HTERT RPE-1 (cell line): ENCODE measurements around the gene BID.

Experiments used
- in situ Hi-C: fragments of 300-500 bp; cut with MboI; formaldehyde crosslinking; loops from 4 replicates; pipeline ENCODE4 v1.14.3; 2020; ENCODE audit warnings: low sequenced_read_pairs

BID gene

GRCh38 chr22:17784776-17785175 lies 10.5 kb upstream of the BID start:
- in situ Hi-C loops = no loop called here

- in situ Hi-C loops = no loop called here
Measured at GRCh38 chr22:17783773-17784480, 9.7 kb upstream of the BID start.

GRCh38 chr22:17783312-17783711 lies 9.0 kb upstream of the BID start:
- in situ Hi-C loops = no loop called here

GRCh38 chr22:17782621-17783020 lies 8.4 kb upstream of the BID start:
- in situ Hi-C loops = no loop called here

GRCh38 chr22:17782158-17782557 lies 7.9 kb upstream of the BID start:
- in situ Hi-C loops = no loop called here

- in situ Hi-C loops = no loop called here
Measured at GRCh38 chr22:17781319-17782031, 7.2 kb upstream of the BID start.

- in situ Hi-C loops = no loop called here
Measured at GRCh38 chr22:17780741-17781318, 6.6 kb upstream of the BID start.

- in situ Hi-C loops = no loop called here
Measured at GRCh38 chr22:17780116-17780740, 6.0 kb upstream of the BID start.

- in situ Hi-C loops = no loop called here
Measured at GRCh38 chr22:17779286-17780115, 5.2 kb upstream of the BID start.

GRCh38 chr22:17778412-17778976 lies 4.2 kb upstream of the BID start:
- in situ Hi-C loops = no loop called here

GRCh38 chr22:17777717-17778044 lies 3.4 kb upstream of the BID start:
- in situ Hi-C loops = no loop called here

GRCh38 chr22:17777005-17777716 lies 2.9 kb upstream of the BID start:
- in situ Hi-C loops = no loop called here

- in situ Hi-C loops = no loop called here
Measured at GRCh38 chr22:17775781-17776465, 1.7 kb upstream of the BID start.

- in situ Hi-C loops = no loop called here
Measured at GRCh38 chr22:17774926-17775685, 837 bp upstream of the BID start.

- in situ Hi-C loops = no loop called here
Measured at GRCh38 chr22:17773606-17774205, 563 bp downstream of the BID start.

GRCh38 chr22:17772958-17773605 lies 1.2 kb downstream of the BID start:
- in situ Hi-C loops = no loop called here

GRCh38 chr22:17772249-17772957 lies 1.9 kb downstream of the BID start:
- in situ Hi-C loops = no loop called here
